ENCODE data around the gene SLC30A3.

SLC30A3 gene

GRCh38 chr2:27222407-27222806 is 40.4 kb downstream of the SLC30A3 start:
- DNase-seq, result no peak

- DNase-seq, result no peak
Measured at GRCh38 chr2:27221166-27221565, 41.7 kb downstream of the SLC30A3 start.

GRCh38 chr2:27220091-27220490 is 42.8 kb downstream of the SLC30A3 start:
- no peak for DNase-seq

GRCh38 chr2:27219091-27219490 is 43.8 kb downstream of the SLC30A3 start:
- DNase-seq, result no peak

GRCh38 chr2:27218614-27219013 is 44.2 kb downstream of the SLC30A3 start:
- DNase-seq, result no peak

GRCh38 chr2:27217173-27218121 is 45.4 kb downstream of the SLC30A3 start, which contains the start of gene CAD:
TSS of gene CAD (plus strand) at chr2:27217369. CDS start at chr2:27217552, 183 bp downstream.
- peak; percentile 89 for DNase-seq

GRCh38 chr2:27216416-27217137 is 46.3 kb downstream of the SLC30A3 start:
- DNase-seq, result no peak

GRCh38 chr2:27214941-27215340 is 47.9 kb downstream of the SLC30A3 start:
- DNase-seq, result no peak

- DNase-seq, result no peak
Measured at GRCh38 chr2:27212626-27213471, 50.0 kb downstream of the SLC30A3 start.

GRCh38 chr2:27211943-27212625 is 50.8 kb downstream of the SLC30A3 start, which contains the start of the genes ATRAID and SLC5A6:
TSS of gene ATRAID (plus strand) at chr2:27212041. CDS start at chr2:27212369, 328 bp downstream.
TSS of gene SLC5A6 (minus strand) at chr2:27212268. CDS start at chr2:27207650, 4,618 bp downstream.
- DNase-seq, result peak; percentile 93

GRCh38 chr2:27211241-27211942 is 51.5 kb downstream of the SLC30A3 start:
- no peak for DNase-seq

GRCh38 chr2:27209621-27210401 is 53.0 kb downstream of the SLC30A3 start:
- no peak for DNase-seq

- DNase-seq, result no peak
Measured at GRCh38 chr2:27208486-27209050, 54.3 kb downstream of the SLC30A3 start.

- DNase-seq, result no peak
Measured at GRCh38 chr2:27206346-27206745, 56.5 kb downstream of the SLC30A3 start.

- DNase-seq, result no peak
Measured at GRCh38 chr2:27205206-27205605, 57.6 kb downstream of the SLC30A3 start.

- no peak for DNase-seq
Measured at GRCh38 chr2:27204566-27204965, 58.3 kb downstream of the SLC30A3 start.

- DNase-seq, result no peak
Measured at GRCh38 chr2:27203741-27204140, 59.1 kb downstream of the SLC30A3 start.
